HG02610 (cell line): ENCODE data around the gene NRXN3.

Source experiments
- ATAC-seq: cut with Tn5 transposase; IDR thresholded peaks from one replicate; pipeline ENCODE4 v1.9.1; 2021; ENCODE audit warnings: mild to moderate bottlenecking, moderate library complexity; ENCODE audit not compliant: unreplicated experiment

The NRXN3 gene

DNA sequence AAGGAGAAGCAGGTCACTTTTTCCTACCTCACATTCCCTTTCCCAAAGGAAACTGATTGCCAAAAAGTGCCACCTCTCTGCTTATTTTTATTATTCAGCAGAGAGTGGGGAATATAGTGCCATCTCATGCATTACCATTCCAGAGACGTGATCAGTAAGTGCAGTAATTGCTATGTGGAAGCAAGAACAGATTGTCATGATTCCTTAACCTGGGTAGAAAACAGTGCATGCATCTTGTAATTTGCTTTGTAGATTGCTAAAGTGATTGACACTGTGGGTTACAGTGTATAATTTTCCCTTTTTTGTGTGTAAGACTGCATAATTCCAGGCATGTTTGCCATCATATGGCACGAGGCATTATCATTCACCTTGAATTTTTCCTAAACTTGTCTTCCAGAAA, 1708.6 kb downstream of the NRXN3 start:
- no peak for ATAC-seq

DNA sequence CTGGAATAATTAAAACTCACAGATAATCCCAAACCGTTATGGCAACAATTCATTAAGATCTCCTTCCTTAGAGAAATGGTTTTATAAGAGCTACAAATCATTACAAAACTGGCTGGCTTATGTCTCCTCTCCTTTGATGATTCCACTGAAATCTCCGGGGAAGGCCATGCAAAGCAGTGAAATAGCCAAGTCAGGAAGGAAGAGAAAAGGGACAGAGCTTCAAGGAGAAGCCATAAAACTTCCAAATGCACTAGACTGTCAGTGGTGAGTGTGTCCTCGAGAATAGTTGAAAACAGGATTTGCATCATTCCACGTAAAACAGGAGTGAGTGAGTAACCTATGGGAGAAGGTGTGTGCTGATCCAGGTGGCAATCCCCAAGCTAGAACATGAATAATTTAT, 1711.1 kb downstream of the NRXN3 start:
- ATAC-seq, result no peak

DNA sequence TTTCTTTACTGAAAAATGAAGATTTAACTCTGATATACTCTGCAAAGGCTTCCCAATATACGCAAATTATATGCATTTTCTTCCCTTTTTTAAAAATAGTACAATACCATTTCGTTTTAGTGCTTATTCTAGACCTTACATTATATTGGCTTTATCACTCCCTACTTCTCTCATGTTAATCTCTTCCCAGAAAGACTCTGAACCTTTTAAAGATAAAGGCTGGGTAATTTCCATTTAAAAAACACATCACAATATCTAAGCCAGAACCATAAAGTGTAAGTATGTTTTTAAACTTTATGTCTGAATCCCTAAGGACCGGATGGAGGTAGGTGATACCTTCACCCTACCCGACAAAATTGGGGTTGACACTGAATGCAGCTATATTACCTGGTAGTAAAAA, 1720.4 kb downstream of the NRXN3 start:
- ATAC-seq, result no peak

DNA sequence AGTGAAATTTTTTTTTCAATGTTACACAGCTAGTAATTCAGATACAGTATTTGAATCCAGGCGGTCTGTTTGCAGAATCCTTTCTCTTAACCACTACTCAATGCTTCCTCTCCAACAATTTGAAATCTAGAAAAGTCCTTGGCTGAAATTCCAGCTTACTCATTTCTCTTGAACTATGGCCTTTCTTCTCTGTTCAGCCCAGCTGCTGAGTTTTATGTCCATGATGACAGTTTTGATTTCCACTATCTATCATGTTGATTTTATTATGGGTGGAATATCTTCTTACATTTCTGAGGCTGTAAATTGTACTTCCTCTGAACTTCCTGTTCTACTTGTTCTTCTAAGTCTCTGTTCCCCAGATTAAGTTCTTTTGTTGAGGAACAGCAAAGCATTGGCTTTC, 1725.8 kb downstream of the NRXN3 start:
- no peak for ATAC-seq

DNA sequence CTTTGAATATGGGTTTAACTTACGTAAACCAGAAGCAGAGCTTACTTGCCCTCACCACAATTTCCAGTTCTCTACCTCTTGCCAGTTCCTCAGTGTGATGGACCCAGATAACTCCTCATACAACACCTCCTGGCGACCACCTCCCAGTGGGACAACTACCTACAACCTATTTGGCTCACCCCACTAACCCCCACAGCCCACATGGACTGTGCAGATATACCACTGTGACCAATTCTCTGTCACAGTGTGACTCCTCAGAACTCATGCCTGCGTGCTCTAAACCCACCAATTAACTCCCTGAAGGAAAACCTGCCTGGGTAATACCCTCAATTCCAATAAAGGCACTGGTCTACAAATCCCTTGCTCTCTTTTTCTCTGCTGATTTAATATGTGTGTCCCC, 1729.4 kb downstream of the NRXN3 start:
- no peak for ATAC-seq

DNA sequence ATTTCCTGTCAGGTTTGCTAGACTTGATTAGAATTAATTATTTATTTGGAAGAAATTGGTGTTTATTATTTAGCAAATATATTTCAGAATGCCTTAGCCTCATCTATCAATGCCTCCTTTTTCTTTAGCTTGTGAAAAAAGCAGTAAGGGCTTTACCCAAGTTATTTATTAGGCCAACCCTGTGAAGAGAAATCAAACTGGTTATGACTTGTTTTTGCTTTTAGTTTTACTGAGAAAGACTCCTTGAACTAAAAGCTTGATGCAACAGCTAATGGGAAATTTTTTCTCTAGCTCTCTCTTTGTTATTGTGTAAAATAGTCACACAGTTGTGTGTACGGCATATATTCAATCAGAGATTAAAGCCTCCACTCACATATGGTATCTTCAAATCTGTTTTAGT, 1734.3 kb downstream of the NRXN3 start:
- no peak for ATAC-seq

DNA sequence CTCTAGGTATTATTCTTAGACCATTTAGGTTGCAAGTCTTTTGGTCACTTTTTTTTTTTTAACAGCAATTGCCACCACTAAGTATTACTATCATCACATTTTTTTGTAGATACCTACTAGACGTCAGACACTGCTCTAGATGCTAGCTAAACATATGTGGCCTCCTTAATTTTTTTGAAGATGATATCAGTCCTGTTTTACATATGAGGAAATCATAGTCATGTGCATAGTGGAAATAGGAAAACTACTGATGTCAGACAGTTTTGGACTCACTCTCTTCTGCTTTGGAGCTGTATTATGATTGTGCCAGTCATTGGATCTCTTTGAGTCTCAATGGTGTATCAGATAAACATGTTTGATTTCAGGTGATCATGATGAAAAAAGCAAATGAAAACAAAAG, 1736.8 kb downstream of the NRXN3 start:
- ATAC-seq, result no peak

DNA sequence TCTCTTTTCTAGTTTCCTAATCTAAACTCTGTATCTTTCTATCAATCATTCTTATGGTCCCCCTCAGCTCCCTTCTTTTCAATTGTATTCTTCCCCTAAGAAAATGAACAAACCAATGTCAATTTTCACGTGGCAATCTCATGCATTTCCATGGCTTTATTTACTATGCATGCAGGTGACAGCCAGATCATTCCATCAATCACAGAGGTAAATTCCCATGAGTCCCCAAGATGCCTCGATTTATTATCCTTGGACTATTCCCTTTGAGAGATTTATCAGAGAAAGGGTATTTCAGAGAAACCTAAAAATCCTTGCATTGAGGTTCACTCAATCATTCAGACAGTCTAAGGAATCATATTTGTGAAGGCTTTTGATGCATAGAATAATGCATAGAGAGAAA, 1739.9 kb downstream of the NRXN3 start:
- no peak for ATAC-seq

DNA sequence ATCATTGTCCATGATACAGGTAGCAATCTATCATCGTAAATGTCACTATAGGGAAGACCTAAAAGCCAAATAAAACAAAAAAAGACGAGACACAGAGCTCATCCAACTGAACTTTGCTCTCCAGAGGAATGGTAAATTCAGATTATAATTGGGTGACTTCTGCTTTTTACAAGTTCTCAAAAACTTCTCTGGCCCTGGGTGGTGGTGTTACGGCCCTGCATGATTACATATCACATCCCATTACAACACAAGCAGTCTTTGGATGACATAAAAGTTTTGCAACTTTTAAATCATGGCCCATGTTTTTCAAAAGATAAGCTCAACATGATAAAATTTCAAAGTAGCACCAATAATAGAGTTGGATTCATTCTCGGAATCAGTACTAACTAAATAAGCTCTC, 1741.6 kb downstream of the NRXN3 start:
- no peak for ATAC-seq

DNA sequence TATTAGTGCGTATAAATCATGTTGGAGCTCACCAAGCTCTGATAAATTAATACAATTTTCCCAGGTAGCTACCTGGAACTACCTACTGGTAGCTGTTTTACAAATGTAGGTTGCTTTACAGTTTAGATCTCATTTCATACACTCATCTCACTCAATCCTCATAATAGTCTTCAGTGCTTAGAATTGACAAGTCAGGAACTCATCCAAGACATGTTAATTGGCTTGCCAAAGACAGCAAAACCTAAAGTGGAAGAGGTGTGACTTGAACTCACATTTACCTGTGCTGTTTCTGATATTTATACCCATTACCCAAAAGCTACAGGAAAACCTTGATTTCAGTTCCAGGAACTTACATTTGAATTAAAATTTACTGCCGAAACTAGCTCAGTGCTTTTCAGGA, 1744.4 kb downstream of the NRXN3 start:
- no peak for ATAC-seq

DNA sequence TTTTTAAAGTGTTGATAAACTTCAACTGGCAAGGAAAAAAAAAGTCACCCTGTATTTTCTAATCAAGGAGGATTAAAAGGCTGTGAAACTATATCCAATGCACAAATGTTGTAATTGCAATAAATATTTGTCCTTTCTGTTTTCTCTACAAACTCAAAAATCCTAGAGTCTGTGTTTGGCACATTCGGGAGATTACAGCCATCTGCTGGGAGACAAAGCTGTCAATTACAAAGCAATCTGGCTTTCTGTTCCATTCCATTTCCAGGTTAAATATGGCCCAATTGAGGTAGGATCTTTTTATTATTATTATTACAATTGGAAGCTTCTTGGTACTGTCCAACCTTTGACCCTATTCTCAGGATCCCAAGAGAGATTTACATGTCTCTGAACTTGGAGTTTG, 1745.2 kb downstream of the NRXN3 start:
- ATAC-seq, result no peak

DNA sequence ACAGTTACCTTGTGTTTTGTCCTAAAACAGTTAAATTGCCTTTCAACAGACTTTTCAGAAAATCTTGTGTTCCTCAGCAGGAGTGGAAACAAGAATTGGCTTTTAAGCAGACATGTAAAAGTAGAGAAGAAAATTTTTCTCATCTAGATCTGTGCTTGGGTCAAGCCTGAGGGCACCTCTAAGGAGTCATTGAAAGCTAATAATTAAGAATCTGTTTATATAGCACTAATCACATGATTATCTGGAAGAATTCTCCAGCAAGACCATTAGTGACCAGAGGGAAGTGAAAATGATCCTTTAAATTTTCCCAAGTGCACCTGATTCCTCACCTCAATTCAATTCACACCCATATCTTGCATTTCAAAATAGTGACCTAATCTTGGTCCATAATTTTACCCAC, 1746.1 kb downstream of the NRXN3 start:
- no peak for ATAC-seq

DNA sequence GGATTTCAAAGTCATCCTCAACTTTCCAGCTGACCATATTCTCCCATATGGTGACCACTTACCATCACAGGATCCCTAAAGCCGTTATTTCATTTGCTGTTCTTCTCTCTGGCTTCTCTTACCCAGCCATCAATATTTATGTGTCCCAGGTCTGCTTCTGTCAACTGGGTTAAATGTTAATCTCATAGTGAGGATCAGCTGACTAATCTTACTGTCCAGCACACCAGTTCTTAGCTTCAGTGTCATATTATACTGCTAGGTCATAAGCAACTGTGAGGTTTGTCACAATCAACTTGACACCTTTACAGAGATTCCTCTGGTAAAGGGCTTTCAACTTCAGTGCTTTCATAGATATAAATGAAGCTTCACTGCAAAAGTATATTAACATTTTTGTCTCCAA, 1746.7 kb downstream of the NRXN3 start:
- ATAC-seq, result no peak
